DMS 273 treated with DMSO at 0.1 percent for 48 hours (cell line): ENCODE results near the gene ANKRD30B.
"Not testable (repeated sequence)": the region's sequence is repeated elsewhere in the genome, so short reads cannot be mapped to it uniquely, and the experiment has no call there.

ENCODE experiments used
- DNase-seq: peaks from one replicate; lab custom pipeline; 2025; lab: John Stamatoyannopoulos, UW

Gene ANKRD30B

GRCh38 chr18:14851533-14851932, 103.6 kb downstream of the ANKRD30B start:
- DNase-seq = not testable (repeated sequence)

GRCh38 chr18:14855634-14856033, 107.7 kb downstream of the ANKRD30B start:
- DNase-seq = not testable (repeated sequence)

GRCh38 chr18:14856256-14856655, 108.3 kb downstream of the ANKRD30B start:
- not testable (repeated sequence) for DNase-seq

- not testable (repeated sequence) for DNase-seq
Measured at GRCh38 chr18:14858514-14858913, 110.5 kb downstream of the ANKRD30B start.

GRCh38 chr18:14859995-14860394, 112.0 kb downstream of the ANKRD30B start:
- DNase-seq = not testable (repeated sequence)

GRCh38 chr18:14866426-14866825, 118.5 kb downstream of the ANKRD30B start:
- DNase-seq = not testable (repeated sequence)

GRCh38 chr18:14867988-14868387, 120.0 kb downstream of the ANKRD30B start:
- not testable (repeated sequence) for DNase-seq

- DNase-seq = not testable (repeated sequence)
Measured at GRCh38 chr18:14868825-14869224, 120.9 kb downstream of the ANKRD30B start.

GRCh38 chr18:14878826-14879225, 130.9 kb downstream of the ANKRD30B start:
- not testable (repeated sequence) for DNase-seq

- DNase-seq = no peak
Measured at GRCh38 chr18:14900435-14900834, 152.5 kb downstream of the ANKRD30B start.
